ENCODE measurements around the gene IFNAR1.

DNA sequence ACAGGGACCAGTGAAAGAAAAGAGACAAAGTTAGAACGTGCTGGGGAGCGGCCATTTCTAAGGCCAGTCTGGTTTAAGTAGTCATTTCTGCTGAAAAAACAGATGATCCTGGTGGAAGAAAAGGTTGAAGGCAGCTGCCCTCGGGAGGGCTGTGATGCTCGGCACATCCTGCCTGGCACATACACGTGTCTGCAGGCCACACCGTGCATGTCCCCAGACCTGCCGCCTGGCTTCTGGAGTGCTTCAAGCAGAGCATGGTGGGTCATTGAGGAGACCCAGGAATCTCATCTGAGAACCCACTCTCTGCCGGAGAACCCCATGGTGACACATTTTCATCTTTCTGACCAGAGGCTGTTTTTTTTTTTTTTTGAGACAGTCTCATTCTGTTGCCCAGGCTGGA lies 32.4 kb downstream of the IFNAR1 start:
- TF ChIP-seq ARNTL (CRISPR knock-in tag; IDR thresholded peaks at IDR 0.05; ENCODE audit: borderline replicate concordance, low read depth) = no peak
- no peak for TF ChIP-seq BACH2 (CRISPR knock-in tag; IDR thresholded peaks at IDR 0.05; ENCODE audit: borderline replicate concordance)
- TF ChIP-seq, protein P1, sequence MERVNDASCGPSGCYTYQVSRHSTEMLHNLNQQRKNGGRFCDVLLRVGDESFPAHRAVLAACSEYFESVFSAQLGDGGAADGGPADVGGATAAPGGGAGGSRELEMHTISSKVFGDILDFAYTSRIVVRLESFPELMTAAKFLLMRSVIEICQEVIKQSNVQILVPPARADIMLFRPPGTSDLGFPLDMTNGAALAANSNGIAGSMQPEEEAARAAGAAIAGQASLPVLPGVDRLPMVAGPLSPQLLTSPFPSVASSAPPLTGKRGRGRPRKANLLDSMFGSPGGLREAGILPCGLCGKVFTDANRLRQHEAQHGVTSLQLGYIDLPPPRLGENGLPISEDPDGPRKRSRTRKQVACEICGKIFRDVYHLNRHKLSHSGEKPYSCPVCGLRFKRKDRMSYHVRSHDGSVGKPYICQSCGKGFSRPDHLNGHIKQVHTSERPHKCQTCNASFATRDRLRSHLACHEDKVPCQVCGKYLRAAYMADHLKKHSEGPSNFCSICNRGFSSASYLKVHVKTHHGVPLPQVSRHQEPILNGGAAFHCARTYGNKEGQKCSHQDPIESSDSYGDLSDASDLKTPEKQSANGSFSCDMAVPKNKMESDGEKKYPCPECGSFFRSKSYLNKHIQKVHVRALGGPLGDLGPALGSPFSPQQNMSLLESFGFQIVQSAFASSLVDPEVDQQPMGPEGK (CRISPR knock-in tag; IDR thresholded peaks at IDR 0.05; ENCODE audit: borderline replicate concordance) = no peak
- no peak for TF ChIP-seq ZNF70 (CRISPR knock-in tag; IDR thresholded peaks at IDR 0.05)
- no peak for TF ChIP-seq ZNF565 (CRISPR knock-in tag; conservative IDR thresholded peaks at IDR 0.05; ENCODE audit: low read depth)
- TF ChIP-seq PPARA (CRISPR knock-in tag; IDR thresholded peaks at IDR 0.05; ENCODE audit: borderline replicate concordance) = no peak
- no peak for TF ChIP-seq ISL1 (CRISPR knock-in tag; IDR thresholded peaks at IDR 0.05)
- TF ChIP-seq ZFP30 (CRISPR knock-in tag; IDR thresholded peaks at IDR 0.05) = no peak
- TF ChIP-seq ZFP3 (CRISPR knock-in tag; IDR thresholded peaks at IDR 0.05) = no peak
- TF ChIP-seq TOX (CRISPR knock-in tag; IDR thresholded peaks at IDR 0.05; ENCODE audit: borderline replicate concordance) = no peak
- TF ChIP-seq, protein P2, sequence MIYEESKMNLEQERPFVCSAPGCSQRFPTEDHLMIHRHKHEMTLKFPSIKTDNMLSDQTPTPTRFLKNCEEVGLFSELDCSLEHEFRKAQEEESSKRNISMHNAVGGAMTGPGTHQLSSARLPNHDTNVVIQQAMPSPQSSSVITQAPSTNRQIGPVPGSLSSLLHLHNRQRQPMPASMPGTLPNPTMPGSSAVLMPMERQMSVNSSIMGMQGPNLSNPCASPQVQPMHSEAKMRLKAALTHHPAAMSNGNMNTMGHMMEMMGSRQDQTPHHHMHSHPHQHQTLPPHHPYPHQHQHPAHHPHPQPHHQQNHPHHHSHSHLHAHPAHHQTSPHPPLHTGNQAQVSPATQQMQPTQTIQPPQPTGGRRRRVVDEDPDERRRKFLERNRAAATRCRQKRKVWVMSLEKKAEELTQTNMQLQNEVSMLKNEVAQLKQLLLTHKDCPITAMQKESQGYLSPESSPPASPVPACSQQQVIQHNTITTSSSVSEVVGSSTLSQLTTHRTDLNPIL (CRISPR knock-in tag; IDR thresholded peaks at IDR 0.05; ENCODE audit: low read depth) = no peak
- TF ChIP-seq TCF4 (CRISPR knock-in tag; IDR thresholded peaks at IDR 0.05; ENCODE audit: borderline replicate concordance) = no peak

All from SK-N-SH treated with all-trans-retinoic acid at 6 μM for 48 hours (cell line).